NCI-H1417 (cell line): ENCODE results near the gene RCAN2.
"Not testable (repeated sequence)": the region's sequence is repeated elsewhere in the genome, so short reads cannot be mapped to it uniquely, and the experiment has no call there.

ENCODE experiments used
- DNase-seq, 3 experiments: peaks; one replicate each; lab custom pipeline; 2025; lab: John Stamatoyannopoulos, UW

Gene RCAN2

GRCh38 chr6:46338131-46338530, 153.1 kb downstream of the RCAN2 start:
- DNase-seq, result no peak

GRCh38 chr6:46334442-46334841, 156.8 kb downstream of the RCAN2 start:
- DNase-seq, result no peak

GRCh38 chr6:46333481-46333880, 157.8 kb downstream of the RCAN2 start:
- DNase-seq, result no peak

- DNase-seq, result not testable (repeated sequence)
Observed at GRCh38 chr6:46332448-46332847, 158.8 kb downstream of the RCAN2 start.

GRCh38 chr6:46331461-46331860, 159.8 kb downstream of the RCAN2 start:
- DNase-seq, result no peak

- peak in 1 of 3 experiments; percentile 5 for DNase-seq
Observed at GRCh38 chr6:46329568-46329967, 161.7 kb downstream of the RCAN2 start.

GRCh38 chr6:46327779-46328178, 163.5 kb downstream of the RCAN2 start:
- DNase-seq, result no peak

- DNase-seq, result peak; percentile 67 to 96 (median 78)
Observed at GRCh38 chr6:46325561-46326530, 165.4 kb downstream of the RCAN2 start.

- peak in 1 of 3 experiments; percentile 35 for DNase-seq
Observed at GRCh38 chr6:46324706-46325105, 166.5 kb downstream of the RCAN2 start.

GRCh38 chr6:46323966-46324622, 167.2 kb downstream of the RCAN2 start:
- DNase-seq, result peak in 1 of 3 experiments; percentile 18

- DNase-seq, result no peak
Observed at GRCh38 chr6:46323312-46323965, 167.8 kb downstream of the RCAN2 start.

- no peak for DNase-seq
Observed at GRCh38 chr6:46320505-46320904, 170.7 kb downstream of the RCAN2 start.

- DNase-seq, result no peak
Observed at GRCh38 chr6:46315589-46315988, 175.7 kb downstream of the RCAN2 start.

- DNase-seq, result no peak
Observed at GRCh38 chr6:46312654-46313053, 178.6 kb downstream of the RCAN2 start.

- no peak for DNase-seq
Observed at GRCh38 chr6:46310196-46310595, 181.1 kb downstream of the RCAN2 start.

GRCh38 chr6:46306431-46306830, 184.8 kb downstream of the RCAN2 start:
- no peak for DNase-seq

- DNase-seq, result no peak
Observed at GRCh38 chr6:46305833-46306232, 185.4 kb downstream of the RCAN2 start.

- no peak for DNase-seq
Observed at GRCh38 chr6:46305236-46305635, 186.0 kb downstream of the RCAN2 start.

- DNase-seq, result no peak
Observed at GRCh38 chr6:46302816-46303215, 188.4 kb downstream of the RCAN2 start.

- DNase-seq, result no peak
Observed at GRCh38 chr6:46302176-46302575, 189.1 kb downstream of the RCAN2 start.

- DNase-seq, result no peak
Observed at GRCh38 chr6:46299253-46299652, 192.0 kb downstream of the RCAN2 start.

- DNase-seq, result no peak
Observed at GRCh38 chr6:46296586-46296985, 194.7 kb downstream of the RCAN2 start.
